NCI-H82 treated with DMSO at 0.1 percent for 48 hours (cell line): ENCODE measurements around the gene SETD2.
"Not testable (repeated sequence)": the region's sequence is repeated elsewhere in the genome, so short reads cannot be mapped to it uniquely, and the experiment has no call there.

Source experiments
- DNase-seq: peaks from one replicate; lab custom pipeline; 2025; ENCODE audit not compliant: unreplicated experiment; lab: John Stamatoyannopoulos, UW

The SETD2 gene

GRCh38 chr3:47156396-47156795 is 7.5 kb downstream of the SETD2 start:
- no peak for DNase-seq

DNA sequence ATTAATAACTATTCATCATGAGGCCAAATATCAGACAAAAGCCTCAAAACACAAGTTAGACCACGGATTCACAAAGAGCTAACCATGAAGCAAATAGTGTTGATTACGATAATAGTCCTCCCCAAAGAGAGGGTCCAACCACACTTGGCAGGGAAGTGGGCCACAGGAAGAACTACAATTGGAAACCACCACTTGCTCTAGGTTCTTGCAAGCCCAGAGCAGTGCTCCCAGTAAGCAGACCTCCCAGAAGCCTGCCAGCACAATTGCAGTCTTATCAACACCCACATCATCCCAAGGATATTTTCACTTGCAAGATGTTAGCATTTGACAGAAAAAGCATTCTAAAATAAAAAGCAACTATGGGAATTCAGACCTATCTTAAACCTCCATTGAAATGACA is 11.3 kb downstream of the SETD2 start:
- no peak for DNase-seq

DNA sequence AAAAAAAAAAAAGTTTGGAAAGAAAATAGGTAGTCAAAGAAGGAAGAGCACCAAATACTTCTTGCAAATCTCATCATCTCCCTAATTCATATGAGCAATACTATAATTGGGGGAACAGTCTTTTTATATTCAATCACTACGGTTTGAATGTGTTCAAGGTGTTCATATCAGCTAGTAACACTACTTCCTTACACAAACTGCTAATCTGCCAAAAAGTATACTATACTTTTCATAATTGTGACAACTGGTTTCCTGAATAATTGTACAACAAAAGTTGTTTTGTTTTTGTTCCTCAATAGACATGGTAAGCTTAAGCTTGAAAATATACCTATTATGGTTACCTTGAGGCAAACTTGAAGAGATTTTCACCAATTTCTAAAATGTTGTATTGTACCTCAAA is 12.1 kb downstream of the SETD2 start:
- no peak for DNase-seq

GRCh38 chr3:47149339-47149933 is 14.5 kb downstream of the SETD2 start:
- DNase-seq = no peak

DNA sequence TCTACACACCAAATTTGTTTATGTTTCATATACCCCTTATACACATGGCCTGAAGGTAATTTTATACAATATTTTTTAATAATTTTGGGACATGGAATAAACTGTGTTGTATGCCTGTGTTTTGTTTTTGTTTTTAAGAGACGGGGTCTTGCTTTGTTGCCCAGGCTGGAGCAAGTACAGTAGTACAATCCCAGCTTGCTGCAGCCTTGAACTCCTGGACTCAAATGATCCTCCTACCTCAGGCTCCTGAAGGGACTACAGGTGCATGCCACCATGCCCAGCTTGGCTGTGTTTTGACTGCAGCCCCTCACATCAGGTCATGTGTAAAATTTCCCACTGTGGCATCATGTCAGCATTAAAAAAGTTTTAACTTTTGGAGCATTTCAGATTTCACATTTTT is 18.6 kb downstream of the SETD2 start:
- no peak for DNase-seq

DNA sequence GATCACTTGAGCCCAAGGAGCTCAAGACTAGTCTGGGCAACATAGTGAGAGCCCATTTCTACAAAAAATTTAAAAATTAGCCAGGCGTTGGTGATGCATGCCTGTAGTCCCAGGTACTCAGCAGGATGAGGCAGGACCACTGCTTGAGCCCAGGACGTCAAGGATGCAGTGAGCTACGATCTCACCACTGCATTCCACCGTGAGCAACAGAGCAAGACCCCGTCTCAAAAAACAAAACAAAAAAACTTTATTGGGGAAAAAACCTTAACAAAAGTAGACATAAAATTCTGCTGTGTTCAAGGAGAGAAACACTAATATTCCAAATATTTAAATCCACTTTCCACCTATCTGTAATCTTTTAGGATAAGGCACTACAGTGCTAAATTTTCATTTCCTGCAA is 20.8 kb downstream of the SETD2 start:
- no peak for DNase-seq

GRCh38 chr3:47142536-47142935 is 21.4 kb downstream of the SETD2 start:
- not testable (repeated sequence) for DNase-seq

DNA sequence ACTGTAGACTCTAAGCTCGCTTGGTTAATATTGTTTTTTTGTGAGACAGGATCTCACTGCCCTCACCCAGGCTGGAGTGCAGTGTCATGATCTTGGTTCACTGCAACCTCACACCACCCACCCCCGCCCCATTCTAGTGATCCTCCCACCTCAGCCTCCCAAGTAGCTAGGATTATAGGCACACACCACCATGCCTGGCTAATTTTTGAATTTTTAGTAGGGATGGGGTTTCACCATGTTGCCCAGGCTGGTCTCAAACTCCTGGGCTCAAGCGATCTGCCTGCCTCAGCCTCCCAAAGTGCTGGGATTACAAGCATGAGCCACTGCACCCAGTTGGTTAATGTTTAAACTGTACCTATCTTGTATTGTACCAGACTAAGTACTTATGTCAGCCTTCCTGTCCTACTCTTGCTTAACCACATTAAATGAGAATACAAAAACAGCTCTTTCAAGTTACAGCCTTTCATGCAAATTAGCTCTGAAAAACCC is 22.9 kb downstream of the SETD2 start:
- not testable (repeated sequence) for DNase-seq

DNA sequence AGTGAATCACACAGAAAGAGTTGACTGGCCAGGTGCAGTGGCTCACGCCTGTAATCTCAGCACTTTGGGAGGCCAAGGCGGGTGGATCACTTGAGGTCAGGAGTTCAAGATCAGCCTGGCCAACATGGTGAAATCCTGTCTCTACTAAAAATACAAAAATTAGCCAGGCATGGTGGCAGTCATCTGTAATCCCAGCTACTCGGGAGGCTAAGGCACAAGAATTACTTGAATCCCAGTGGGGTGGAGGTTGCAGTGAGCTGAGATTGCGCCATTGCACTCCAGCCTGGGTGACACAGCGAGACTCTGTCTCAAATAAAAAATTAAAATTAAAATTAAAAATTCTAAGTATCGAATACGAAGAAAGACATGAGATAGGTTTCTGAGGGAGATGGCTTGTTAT is 23.4 kb downstream of the SETD2 start:
- not testable (repeated sequence) for DNase-seq

- no peak for DNase-seq
Measured at GRCh38 chr3:47134311-47134710, 29.6 kb downstream of the SETD2 start.

DNA sequence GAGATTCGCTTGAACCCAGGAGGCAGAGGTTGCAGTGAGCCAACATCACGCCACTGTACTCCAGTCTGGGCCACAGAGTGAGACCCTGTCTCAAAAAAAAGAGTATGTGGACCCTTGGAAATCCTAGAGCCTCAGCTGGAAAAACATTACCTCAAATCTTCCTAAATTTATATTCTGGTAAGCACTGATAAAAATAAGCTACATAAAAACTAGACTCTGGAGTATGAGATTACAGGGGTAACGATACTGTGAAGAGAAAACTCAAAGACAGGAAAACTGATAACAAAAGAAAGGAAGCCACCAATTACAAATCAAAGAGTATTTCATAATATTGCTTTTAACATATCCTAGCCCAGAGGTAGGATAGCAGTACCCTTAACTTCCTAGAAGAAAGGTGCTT is 30.3 kb downstream of the SETD2 start:
- DNase-seq = no peak

- no peak for DNase-seq
Measured at GRCh38 chr3:47130557-47130956, 33.4 kb downstream of the SETD2 start.

DNA sequence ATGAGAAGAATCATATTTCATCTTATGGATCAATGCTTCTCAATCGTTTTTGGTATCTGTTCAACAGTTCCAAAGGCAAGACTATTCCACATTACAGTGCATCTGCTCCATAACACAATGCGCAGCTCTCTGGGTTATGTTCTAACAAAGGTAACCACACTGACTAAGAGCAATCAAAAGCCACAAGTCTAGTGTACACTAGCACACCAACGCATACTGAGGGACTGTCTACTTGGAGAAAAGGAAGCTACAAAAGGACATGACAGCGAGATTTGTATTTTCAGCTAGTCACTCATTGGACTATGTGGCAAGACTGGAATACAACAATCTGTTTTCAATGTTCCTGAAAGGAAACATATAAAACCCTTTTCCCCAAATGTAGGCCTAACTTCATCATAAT is 35.8 kb downstream of the SETD2 start:
- no peak for DNase-seq

GRCh38 chr3:47123857-47124256 is 40.1 kb downstream of the SETD2 start:
- DNase-seq = no peak

DNA sequence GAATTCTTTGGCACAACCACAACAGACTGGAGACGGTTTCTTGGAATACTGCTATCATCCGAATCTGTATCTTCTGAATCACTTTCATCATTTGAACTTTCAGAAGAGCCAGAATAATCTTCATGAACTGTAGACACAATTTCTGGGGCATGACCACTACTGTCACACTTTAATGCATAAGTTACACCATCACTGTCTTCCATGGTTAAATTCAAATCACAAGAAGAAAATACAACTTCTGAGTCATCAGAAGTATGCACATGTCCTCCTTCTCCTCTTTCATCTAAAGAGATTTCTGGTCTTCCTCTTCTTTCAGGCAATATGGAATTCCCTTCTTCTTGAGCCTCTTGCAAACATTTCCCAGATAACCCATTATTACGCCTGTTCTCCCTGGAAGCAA is 42.5 kb downstream of the SETD2 start:
- DNase-seq = no peak

- DNase-seq = no peak
Measured at GRCh38 chr3:47120138-47120537, 43.8 kb downstream of the SETD2 start.

DNA sequence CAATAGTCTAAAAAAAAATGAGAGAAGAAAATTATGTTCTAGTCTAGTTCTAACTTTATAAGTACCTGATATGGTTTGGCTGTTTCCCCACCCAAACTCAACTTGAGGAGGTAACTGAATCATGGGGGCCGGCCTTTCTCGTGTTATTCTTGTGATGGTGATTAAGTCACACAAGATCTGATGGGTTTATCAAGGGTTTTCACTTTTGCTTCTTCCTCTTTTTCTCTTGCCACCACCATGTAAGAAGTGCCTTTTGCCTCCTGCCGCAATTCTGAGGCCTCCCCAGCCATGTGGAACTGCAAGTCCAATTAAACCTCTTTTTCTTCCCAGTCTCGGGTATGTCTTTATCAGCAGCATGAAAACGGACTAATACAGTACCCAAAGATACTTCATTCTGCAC is 44.5 kb downstream of the SETD2 start:
- not testable (repeated sequence) for DNase-seq

GRCh38 chr3:47117807-47118364 is 46.0 kb downstream of the SETD2 start:
- DNase-seq = no peak

GRCh38 chr3:47115524-47115923 is 48.4 kb downstream of the SETD2 start:
- DNase-seq = not testable (repeated sequence)

GRCh38 chr3:47113669-47114365 is 50.1 kb downstream of the SETD2 start:
- DNase-seq = no peak

- DNase-seq = no peak
Measured at GRCh38 chr3:47112997-47113396, 50.9 kb downstream of the SETD2 start.

DNA sequence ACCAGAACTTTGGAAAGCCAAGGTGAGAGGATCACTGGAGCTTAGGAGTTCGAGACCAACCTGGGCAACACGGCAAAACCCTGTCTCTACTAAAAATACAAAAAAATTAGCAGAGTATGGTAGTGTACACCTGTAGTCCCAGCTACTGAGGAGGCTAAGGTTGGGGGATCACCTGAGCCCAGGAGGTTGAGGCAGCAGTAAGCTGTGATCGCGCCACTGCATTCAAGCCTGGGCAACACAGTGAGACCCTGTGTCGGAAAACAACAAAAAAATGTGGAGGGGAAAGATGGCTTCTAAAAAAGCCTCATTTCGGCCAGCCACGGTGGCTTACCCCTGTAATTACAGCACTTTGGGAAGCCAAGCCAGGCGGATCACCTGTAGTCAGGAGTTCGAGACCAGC is 54.5 kb downstream of the SETD2 start:
- no peak for DNase-seq

GRCh38 chr3:47108546-47108945 is 55.4 kb downstream of the SETD2 start:
- no peak for DNase-seq
